ENCODE data around the gene HDAC6. TPM values are rescaled to one million over a fixed set of nuclear protein-coding genes. Genes with fewer than 3 reads are reported as not detected.

Gene HDAC6
- polyA plus RNA-seq (ENCODE audit: insufficient read length in 4 of 4) = 100 to 1,000 TPM; 123 to 209 (median 159) TPM

DNA sequence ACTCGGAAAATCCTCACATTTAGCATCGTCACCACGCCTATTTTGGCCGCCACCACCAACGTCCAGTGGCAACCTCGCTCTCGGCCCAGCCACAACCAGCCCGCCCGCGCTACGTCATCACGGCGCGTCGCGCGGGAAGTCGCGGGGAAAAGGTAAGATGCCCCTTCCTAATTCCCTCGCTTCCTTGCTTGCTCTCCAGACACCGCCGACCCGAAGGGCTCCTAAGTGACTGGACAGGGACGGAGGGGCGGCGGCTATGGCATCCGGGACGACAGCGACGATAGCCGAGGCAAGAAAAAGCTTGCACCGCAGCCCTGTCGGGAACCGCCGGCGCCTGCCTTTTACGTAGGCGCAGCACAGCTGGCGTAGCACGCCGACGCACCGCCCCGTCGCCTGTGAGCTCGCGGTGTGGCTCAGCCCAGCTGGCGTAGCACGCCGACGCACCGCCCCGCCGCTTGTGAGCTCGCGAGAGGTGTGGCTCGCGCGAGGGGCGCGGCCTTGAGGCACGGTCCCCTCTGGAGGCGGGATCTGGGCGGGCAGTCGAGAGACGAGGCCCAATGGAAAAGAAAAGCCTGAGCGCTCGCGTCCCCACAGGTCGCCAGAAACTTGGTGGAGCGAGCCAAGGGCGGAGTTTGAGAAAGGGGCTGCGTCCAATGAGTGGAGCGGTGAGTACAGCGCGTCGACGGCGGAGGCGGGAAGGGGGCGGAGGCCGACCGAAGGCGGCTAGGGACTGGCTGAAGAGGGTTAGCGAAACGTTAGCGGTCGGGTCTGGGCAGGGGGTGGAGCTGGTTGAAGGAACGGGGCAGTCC, at the start of gene HDAC6:
Gene HDAC6, plus strand, starts transcription at position 788 of the 809 bp plus-strand sequence. CDS start 626 bp downstream, outside the sequence.
- DNase-seq (ENCODE audit: low read depth in 4 of 4, low spot score in 3 of 4) = peak; percentile 90 to 94 (median 92)

DNA sequence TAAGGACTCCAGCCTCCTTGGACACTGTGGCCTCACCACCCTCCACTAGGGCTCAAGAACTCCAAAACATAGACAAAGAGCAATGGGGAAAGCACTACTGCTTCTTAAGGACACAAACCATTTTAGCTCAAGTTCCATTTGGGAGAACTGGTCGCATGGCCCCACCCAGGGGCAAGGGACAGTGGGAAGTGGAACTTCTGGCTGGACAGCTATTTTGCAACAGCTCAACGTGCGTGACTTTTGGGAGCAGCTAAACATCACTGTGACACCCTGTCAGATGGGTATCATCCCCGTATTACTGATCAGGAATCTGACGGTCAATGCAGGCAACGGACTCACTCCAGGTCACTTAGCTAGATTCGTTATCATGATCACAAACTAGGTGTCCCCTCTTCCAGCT, 49.4 kb upstream of the HDAC6 start:
- DNase-seq (ENCODE audit: low read depth in 4 of 4, low spot score in 3 of 4) = no peak

DNA sequence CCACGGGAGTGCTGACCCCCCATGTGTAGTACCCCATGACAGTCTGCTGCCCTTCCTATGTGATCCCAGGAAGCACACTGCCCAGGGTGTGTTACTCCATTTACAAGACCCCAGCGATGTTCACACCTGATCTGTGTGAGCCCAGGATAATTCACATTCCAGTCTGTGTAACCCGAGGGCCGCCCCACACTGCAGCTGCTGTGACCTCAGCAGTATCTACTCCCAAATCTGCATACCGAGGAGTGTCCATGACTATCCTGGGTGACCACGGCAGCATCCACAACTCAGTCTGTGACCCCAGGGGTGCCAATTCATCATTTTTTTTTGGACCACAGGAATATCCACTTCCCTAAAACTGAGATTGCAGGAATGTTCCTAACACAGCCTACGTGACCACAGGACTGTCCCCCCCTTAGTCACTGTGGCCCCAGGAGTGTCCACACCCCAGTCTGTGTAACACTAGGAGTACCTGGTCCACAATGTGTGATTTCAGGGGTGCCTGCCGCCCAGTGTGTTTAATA, 48.1 kb upstream of the HDAC6 start:
- DNase-seq (ENCODE audit: low read depth in 4 of 4, low spot score in 3 of 4) = no peak

DNA sequence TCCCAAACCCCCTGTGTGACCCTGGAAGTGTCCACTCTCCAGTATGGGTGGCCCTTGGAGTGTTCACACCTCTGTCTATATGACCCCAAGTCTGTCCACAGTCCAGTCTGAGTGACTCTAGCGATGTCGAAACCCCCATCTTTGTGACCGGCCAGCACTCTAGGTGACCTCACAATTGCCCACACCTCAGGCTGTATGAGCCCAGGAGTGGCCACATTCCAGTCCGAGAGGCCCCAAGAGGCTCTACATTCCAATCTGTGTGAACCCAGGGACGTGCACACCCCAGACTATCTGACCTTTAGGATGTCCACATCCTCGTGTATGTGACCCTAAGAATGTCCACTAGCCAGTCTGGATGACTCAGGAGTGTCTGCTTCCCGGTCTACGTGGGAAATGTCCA, 47.6 kb upstream of the HDAC6 start:
- no peak for DNase-seq (ENCODE audit: low read depth in 4 of 4, low spot score in 3 of 4)

DNA sequence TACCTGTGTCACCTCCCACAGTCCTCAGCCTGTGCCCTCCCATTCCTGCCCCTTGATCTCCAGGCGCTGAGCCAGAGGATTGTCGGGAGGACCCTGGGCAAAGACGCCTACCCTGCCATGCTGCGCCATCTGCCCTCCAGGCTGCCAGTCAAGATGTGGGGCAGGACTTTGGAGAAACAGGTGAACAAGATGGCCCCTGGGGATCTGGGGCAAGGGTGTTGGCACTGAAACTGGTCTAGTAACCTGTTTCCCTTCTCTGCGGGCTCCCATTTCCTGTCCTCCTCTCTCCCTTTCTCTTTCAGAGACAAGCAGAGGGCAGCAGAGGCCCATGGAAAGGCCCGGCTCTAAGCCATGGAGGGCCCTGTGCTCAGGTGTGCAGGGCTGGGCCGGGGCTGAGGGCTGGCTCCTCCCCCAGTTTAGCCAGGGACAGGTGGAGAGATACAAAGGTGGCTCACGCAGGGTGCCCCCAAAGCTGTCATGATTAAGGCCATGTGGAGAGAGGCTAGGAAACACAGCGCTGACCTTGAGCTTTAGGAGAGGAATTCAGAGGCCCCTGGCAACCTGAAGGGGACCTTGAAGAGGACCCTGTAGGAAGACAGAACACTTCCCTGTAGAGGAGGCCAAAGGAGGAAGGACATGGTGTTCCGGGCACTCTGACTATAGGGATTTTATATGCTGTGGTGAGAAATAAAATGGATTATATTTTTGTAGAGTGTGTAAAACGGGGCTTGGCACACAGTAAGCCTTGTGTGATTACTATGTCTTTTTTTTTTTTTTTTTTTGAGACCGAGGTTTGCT, 40.0 kb upstream of the HDAC6 start, which contains the start of gene GLOD5:
Gene GLOD5, plus strand, starts transcription at position 74 of the 798 bp plus-strand sequence. Its CDS starts 44 bp downstream, at position 118.
- DNase-seq (ENCODE audit: low read depth in 4 of 4, low spot score in 3 of 4) = peak in 1 of 4 donors; percentile 29

DNA sequence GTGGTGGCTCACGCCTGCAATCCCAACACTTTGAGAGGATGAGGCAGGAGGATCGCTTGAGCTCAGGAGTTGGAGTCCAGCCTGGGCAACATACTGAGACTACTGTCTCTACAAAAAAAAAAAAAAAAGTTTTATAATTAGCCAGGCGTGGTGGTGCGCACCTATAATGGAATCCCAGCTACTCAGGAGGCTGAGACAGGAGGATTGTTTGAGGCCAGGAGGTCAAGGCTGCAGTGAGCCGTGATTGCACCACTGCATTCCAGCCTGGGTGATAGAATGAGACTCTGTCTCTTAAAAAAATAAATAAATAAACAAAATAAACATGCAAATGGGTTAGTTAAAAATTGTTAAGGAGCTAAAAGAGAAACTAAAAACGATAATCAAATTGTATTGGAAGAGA, 32.6 kb upstream of the HDAC6 start:
- DNase-seq (ENCODE audit: low read depth in 4 of 4, low spot score in 3 of 4) = no peak

DNA sequence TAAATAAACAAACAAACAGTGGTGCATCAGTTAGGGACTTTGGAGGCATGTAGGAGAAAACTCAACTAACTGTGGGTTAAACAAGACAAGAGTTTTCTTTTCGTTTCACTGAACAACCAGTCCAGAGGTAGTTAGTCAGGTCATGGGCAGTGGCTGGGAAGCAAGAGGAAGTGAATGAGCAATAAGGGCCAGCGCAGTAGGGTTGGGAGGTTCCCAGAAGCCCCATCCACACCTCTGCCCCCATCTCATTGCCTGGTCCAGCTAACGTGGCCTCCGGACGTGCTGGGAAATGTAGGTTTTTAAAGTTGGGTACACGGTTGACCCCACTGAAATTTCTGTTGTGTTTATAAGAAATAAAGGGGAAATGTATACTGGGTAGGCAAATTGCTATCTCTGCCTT, 31.6 kb upstream of the HDAC6 start:
- no peak for DNase-seq (ENCODE audit: low read depth in 4 of 4, low spot score in 3 of 4)

DNA sequence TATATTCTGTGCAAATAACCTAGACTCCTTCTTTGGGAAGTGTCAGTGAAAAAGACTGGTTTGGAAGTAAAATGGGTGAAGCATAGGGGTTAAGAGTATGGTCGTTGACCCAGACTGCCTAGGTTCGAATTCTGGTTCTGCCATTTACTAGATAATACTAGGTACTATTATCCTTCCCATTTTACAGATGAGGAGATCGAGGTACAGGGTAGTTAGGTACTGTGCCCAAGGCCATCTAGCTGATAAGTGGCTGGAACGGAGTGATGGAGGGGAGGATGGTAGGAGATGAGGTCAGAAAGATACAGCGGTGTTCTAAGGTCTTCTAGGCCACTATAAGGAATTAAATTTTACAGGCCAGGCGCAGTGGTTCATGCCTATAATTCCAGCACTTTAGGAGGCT, 29.3 kb upstream of the HDAC6 start:
- no peak for DNase-seq (ENCODE audit: low read depth in 4 of 4, low spot score in 3 of 4)

DNA sequence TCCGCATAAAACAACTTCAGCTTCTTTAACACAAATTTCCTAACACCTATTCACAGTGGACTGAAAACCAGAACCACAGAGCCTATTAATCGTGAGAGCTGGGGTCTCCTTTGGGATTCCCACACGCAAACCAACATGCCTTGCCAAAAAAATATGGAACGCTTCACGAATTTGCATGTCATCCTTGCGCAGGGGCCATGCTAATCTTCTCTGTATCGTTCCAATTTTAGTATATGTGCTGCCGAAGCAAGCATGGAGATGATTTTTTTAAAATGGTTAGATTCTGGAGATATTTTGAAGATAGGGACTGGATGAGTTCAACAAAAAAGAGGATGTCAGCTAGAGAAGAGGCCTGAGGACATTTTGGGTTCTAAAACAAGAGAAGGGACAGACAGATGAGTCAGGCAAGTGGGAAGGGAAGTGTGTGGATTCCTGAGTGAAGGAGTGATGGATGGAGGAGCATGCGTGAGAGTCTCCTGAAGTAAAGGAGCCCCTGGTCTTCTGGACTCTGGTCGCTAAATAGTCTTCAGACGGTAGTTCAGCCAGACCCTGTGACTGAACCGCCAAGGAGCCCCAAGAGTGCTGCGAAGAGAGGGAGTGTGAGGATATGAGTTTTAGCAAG, 24.9 kb upstream of the HDAC6 start:
- DNase-seq (ENCODE audit: low read depth in 4 of 4, low spot score in 3 of 4) = no peak

DNA sequence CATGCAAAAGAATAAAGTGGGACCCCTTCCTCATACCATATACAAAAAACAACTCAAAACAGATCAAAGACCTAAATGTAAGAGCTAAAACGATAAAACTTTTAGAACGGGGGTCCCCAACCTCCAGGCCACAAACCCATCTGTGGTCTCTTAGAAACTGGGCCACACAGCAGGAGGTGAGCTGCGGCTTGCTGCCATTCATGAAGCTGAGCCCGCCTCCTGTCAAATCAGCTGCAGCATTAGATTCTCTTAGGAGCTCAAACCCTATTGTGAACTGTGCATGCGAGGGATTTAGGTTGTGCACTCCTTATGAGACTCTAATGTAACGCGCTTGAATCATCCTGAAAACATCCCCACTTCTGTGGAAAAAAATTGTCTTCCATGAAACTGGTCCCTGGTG, 22.5 kb upstream of the HDAC6 start:
- no peak for DNase-seq (ENCODE audit: low read depth in 4 of 4, low spot score in 3 of 4)

DNA sequence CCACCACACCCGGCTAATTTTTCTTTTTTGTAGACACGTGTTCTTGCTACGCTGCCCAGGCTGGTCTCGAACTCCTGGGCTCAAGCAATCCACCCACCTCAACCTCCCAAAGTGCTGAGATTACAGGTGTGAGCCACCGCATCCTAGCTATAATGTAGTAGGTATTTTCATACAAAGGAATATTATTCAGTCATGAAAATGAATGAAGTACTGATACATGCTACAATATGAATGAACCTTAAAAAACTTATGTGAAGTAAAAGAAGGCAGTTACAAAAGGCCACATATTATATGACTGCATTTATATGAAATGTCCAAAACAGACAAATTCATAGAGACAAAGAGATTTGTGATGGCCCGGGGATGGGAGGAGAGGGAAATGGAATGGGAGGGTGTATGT, 20.2 kb upstream of the HDAC6 start:
- DNase-seq (ENCODE audit: low read depth in 4 of 4, low spot score in 3 of 4) = no peak

DNA sequence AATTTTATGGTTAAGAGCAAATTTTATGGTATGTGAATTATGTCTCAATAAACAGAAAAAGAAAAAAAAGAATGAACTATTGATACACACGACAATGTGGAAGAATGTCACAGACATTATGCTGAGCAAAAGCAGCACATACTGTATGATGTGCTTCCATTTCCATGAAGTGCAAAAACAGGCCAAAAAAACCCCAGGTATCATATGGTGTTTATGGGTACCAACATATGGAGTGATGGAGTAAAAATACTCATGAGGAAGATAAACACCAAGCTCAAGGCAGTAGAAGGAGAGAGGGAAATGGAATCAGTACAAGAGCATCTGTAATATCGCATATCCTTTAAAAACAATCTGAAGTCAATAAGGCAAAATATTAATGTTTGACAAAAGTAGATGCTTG, 19.7 kb upstream of the HDAC6 start:
- no peak for DNase-seq (ENCODE audit: low read depth in 4 of 4, low spot score in 3 of 4)

DNA sequence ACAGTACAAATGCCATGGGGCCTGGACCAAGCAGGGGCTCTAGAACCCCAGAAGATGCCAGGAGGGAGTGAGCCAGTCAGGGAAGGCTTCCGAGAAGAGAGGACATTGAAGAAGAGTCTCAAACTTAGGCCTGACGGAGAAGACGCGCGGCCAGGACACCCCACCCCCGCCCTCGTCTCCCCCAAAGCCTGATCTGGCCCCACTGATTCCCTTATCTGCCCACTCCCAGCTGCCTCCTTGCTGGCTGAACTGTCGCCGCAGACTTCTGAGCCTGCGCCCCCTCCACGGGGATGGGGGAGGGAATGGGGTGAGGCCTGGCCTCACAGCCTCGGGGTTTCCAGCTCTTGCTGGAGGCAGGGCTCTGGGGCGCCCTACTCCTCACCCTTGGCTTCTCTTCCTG, 19.1 kb upstream of the HDAC6 start:
- no peak for DNase-seq (ENCODE audit: low read depth in 4 of 4, low spot score in 3 of 4)

DNA sequence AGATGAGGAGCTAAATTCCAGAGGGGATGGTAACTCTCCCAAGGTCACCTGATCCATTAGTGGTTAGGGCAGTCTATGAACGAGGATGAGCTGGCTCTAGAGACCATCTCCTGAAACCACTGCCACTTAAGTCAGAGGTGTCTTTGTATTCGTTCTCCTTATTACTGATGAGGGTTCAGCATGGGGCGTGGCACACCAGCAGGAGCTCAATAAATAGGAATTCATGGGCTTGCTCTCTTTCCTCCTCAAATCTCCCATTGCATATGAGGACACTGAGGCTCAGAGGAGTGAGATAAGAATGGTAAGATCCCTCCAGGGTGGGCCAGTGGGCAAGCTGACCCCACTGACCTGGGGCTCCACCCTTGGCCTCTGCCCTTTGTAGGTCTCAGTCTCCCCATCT, 17.1 kb upstream of the HDAC6 start:
- no peak for DNase-seq (ENCODE audit: low read depth in 4 of 4, low spot score in 3 of 4)

DNA sequence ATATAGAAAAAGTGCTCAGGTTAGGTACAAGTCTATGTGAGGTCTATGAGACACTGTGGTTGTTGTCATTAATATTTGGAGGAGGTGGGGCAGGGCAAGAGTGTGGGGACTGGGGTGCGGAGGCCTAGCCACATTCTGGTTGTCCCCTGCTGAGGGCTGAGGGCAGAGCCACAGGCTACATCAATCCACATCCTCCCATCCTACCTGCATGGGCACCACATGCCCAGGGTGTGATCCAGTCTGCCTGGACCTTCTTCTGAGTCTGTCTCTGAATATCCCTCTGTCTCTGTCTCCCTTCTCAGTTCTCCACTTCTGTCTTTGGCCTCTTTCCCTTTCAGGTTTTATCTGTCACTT, 16.7 kb upstream of the HDAC6 start:
- no peak for DNase-seq (ENCODE audit: low read depth in 4 of 4, low spot score in 3 of 4)

DNA sequence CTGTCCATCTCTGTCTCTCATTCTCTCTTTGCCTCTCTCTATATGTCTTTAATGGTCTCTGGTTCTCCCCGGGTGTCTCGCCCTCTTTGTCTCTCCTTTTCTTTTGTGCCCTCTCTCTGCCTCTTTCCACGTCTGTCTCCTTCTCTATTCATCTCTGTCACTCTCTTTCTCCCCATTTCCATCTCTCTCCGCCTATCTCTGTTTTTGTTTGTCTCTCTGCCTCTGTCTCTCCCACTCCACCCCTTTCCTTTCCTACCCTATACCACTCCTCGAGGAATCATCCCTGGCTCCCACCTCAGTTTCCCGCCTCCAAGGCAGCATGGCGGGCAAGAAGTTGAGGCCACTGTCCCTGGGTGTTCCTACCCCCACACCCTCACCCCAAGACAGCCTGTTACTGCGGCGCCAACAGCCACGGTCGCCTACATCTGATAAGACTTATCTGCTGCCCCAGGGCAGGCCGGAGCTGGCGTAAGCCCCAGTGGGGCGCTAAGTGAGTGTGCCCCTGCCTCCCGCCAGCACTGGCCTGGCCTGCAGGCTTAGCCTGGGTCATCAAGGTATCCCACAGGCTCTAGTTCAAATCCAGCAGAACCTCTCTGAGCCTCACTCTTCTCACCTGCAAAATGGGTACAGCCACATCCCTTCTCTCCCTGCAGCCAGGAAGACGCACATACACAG, 16.2 kb upstream of the HDAC6 start:
- no peak for DNase-seq (ENCODE audit: low read depth in 4 of 4, low spot score in 3 of 4)

DNA sequence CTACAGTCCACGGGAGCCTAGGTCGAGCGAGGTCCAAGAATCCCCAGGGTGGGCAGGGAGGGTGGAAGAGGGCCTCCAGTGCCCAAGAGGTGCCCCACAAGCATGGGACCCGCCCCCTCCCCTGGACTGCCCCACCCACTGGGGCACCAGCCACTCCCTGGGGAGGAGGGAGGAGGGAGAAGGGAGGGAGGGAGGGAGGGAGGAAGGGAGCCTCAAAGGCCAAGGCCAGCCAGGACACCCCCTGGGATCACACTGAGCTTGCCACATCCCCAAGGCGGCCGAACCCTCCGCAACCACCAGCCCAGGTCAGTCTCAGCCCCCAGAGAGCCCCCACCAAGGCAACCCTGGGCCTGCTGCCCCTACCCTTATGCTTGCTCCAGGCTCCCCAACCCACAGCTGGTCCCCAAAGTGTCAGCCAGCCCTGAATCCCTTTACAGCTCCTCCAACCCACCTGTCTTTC, 15.5 kb upstream of the HDAC6 start, which contains the start of gene GATA1:
Gene GATA1, plus strand, starts transcription at position 250 of the 460 bp plus-strand sequence. CDS start 4,520 bp downstream, outside the sequence.
- no peak for DNase-seq (ENCODE audit: low read depth in 4 of 4, low spot score in 3 of 4)

DNA sequence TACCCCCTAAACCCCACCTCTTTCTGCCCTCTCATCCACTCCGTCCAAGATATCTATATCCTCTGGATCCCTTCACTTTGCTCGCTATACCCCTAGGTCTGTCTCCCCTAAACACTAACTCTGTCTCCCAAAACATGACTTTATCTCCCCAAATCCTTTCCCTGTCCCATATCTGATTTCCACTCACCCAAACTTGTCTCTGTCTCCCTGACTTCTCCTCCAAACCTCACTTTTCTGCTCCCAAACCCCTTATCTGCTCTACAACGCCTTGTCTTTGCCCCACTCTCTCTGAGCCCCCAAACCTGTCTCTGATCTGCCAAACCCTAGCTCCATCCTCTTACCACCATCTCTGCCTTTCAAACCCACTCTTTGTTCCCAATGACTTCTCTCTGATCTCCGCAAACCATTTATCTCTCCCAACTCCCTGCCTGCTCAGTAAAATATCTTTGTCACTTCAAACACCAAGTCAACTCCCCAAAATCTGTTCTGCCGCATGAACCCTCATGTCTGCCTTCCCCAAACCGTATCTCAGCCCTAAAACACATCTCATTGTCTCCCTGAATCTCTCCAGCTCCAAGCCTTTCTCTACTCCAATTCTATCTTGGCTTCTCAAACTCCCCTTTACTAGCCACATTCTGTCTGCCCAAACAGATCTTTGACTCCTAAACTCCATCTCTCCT, 14.9 kb upstream of the HDAC6 start:
- DNase-seq (ENCODE audit: low read depth in 4 of 4, low spot score in 3 of 4) = no peak

DNA sequence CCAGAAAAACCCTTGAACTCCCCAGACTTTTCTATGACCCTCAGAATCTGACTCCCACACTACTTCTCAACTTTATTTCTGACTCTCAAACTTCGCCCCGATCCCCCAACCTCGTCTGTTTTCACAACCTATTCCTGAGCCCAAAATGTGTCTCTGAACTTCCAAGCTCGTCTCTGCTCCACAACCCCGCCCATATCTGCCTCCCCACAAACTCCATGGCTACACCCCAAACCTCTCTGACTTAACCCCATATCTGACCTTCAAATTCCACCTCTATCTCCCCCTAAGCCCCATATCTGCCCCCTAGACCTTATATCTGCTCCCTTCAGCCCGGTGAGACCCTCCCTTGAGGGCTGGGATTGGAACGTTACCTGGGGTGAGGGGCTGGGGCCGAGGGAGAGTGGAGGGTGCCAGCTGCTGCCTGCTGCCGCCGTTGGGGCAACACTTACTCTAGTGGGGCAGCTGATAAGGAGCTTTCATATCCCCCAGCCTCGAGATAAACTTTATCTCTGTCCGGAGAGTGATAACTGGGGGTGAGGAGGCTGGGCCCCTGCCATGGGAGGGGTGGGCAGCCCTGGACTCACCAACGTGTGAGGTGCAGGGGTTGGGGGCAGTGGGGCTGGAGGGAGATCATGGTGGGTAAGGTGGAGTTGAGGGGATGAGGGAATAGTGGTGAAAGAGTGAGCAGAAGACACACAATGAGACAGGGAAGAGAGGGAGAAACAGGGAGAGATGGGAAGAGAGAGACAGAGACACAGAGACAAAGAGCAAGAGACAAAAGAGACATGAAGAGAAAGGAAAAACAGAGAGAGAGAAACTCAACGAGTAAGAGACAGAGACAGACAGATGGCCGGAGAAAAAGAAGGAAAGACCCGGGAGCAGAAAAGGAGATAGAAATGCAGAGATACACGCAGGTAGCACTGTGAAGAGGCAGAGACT, 14.1 kb upstream of the HDAC6 start:
- no peak for DNase-seq (ENCODE audit: low read depth in 4 of 4, low spot score in 3 of 4)
